ENCODE data around the gene GLCCI1.

DNA sequence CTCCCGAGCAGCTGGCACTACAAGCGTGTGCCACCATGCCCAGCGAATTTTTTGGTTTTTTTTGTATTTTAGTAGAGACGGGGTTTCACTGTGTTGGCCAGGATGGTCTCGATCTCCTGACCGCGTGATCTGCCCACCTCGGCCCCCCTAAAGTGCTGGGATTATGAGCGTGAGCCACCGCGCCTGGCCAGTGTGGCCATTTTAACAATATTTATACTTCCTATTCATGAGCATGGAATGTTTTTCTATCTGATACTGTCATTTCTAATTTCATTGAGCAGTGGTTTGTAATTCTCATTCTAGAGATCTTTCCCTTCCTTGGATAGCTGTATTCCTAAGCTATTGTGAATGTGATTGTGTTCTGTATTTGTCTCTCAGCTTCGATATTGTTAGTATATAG, 96.2 kb downstream of the GLCCI1 start:
- TF ChIP-seq, protein P1, sequence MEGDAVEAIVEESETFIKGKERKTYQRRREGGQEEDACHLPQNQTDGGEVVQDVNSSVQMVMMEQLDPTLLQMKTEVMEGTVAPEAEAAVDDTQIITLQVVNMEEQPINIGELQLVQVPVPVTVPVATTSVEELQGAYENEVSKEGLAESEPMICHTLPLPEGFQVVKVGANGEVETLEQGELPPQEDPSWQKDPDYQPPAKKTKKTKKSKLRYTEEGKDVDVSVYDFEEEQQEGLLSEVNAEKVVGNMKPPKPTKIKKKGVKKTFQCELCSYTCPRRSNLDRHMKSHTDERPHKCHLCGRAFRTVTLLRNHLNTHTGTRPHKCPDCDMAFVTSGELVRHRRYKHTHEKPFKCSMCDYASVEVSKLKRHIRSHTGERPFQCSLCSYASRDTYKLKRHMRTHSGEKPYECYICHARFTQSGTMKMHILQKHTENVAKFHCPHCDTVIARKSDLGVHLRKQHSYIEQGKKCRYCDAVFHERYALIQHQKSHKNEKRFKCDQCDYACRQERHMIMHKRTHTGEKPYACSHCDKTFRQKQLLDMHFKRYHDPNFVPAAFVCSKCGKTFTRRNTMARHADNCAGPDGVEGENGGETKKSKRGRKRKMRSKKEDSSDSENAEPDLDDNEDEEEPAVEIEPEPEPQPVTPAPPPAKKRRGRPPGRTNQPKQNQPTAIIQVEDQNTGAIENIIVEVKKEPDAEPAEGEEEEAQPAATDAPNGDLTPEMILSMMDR (IDR thresholded peaks at IDR 0.05), result no peak
- TF ChIP-seq POLR2A (IDR thresholded peaks at IDR 0.05) (no peak), POLR2AphosphoS5 (IDR thresholded peaks at IDR 0.05) (no peak)
